Measurements from ENCODE around the gene CDH13.
A peak's percentile ranks its signal among the peaks of the same experiment; 100 is the strongest.

CDH13 gene

GRCh38 chr16:83833921-83834320, 1207.2 kb downstream of the CDH13 start:
- DNase-seq = no peak

DNA sequence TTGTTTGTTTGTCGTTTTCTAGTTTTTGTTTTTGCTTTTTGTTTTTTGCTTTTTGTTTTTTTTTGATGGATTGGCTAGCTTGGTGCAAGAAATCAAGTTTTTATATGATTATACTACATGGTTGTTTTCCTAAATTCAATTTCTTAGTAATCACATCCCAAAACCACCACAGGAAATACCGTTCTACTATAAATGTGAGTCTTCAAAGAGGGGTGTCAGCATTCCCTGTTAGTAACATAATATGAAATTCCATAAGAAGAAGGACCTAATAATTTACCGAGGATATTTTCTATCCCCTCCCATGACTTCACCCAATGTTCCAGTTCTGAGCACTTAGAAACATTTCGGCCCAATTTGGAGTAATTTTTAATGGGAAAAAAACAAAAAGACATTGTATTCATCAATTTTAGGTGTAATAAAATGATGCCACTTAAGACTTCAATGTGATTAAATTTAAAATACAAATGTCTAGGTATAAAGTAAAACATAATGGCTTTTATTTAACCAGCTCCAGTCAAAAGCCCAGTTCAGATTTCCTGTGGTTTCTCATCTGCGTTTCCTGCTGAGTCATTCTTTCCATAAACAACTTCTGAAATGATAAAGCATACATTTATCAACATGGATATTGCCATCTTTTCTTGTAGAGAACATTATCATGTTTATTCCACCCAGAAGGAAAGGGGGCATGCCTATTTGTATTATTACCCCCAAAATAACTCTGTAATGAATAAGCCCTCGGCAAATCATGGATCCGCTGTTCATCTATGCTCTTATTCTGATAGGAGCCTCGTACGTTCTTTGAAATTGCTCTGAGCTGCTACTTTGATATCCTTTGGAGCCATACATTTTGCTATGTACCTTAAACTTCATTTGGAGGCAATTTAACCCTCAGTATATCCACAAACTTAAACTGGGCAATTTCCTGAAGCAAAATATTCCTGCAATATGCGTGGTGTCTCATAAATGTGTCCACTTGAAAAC, 1209.1 kb downstream of the CDH13 start:
- no peak for DNase-seq

GRCh38 chr16:83837566-83837965, 1210.8 kb downstream of the CDH13 start:
- DNase-seq = no peak

DNA sequence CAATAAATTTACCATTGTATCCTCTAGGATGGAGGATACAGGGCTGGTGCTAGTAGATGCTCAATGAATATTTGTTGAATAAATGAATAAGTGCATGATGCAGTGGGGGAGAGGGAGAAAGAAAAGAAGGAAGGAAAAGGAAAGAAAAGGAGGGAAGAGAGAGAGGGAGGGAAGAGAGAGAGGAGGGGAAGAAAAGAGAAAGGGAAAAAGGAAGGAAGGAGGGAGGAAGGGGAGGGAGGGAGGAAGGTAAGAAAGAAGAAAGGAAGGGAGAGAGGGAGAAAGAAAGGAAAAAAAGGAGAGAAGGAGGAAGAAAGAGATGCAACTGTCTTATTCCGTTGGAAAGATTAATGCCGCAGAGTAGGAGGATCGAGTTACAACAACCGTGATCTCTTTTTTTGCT, 1211.4 kb downstream of the CDH13 start:
- DNase-seq = no peak

DNA sequence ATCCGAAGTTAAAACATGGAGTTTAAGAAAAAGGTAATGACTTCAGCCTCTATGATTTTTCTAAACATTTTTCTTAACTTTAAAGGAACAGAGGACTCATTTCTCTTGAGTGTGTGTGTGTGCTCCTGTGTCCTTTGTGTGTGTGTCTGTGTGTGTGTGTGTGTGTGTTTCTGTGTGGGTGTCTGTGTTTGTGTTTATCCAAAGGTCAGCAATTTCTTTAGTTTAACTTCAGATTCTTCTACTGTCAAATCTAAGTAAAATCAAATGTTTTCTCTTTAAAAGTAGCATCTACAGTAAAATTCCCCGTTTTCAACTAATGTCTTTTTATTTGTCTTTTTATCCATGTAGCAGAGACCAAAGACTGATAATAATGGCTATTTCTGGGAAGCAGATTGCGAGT, 1212.8 kb downstream of the CDH13 start:
- no peak for DNase-seq

DNA sequence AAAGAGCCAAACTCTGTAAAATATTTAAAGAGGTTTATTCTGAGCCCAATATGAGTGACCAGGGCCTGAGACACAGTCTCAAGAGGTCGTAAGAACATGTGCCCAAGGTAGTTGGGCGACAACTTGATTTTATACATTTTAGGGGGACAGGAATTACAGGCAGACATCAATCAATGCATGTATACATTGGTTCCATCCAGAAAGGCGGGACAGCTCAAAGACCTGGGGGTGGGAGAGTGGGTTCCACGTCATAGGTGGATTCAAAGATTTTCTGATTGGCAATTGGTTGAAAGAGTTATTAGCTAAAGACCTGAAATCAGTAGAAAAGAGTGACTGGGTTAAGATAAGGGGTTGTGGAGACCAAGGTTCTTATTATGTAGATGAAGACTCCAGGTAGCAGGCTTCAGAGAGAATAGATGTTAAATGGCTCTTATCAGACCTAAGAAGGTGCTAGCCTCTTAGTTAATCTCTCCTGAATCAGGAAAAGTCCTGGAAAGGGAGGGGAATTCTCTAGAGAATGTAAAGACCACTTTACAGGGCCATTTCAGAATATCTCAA, 1213.4 kb downstream of the CDH13 start:
- DNase-seq = no peak

DNA sequence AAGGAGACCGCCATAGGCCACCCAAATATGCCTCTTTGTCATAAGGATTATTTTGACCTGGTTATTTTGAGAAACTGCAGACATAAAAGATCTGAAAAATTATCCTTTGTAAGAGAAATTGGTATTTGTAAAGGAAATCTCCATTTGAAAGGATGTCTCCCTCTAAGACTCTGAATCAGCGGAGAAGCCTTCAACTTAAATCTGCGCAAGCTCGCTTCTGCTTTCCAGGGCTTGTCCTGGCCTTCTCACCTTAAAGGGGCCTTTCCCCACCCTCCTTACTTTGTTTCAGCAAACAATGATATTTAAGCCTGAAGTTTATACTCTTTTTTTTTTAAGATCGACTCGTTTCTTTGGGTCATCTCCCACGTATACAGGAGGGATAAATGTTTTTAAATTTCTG, 1215.5 kb downstream of the CDH13 start:
- DNase-seq = no peak

DNA sequence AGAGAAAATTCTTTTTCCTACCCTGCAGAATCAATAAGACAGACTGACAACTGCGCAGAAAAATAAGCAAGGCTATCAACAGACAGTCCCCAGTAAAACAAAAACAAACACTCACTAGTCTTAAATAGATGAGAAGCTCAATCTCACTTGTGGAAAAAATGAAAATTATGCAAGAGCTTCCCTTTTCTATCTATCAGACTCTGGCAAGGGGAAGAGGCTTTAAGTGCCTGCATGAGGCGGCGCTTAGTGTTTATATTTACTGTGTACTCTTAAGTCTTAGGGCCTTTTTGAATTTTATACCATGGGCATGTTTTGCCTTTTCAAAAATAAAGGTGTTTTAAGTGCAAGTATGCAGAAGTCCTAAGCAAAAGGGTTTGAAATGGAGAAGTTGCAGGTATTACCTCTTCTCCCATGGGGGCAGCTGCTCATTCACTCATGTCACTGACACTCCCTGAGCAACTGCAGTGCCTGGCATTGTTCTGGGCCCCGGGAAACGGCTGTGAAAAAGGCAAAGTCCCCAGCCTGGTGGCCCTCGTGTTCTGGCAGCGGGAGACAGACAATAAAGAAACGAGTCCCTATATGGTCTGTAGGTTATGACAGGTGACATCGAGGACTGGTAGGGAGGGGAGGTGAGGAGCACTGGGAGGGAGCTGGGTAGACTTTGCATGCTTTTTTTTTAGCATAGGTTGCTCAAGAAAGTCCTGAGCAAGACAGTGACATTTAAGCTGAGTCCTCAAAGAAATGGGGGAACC, 1216.2 kb downstream of the CDH13 start:
- no peak for DNase-seq

DNA sequence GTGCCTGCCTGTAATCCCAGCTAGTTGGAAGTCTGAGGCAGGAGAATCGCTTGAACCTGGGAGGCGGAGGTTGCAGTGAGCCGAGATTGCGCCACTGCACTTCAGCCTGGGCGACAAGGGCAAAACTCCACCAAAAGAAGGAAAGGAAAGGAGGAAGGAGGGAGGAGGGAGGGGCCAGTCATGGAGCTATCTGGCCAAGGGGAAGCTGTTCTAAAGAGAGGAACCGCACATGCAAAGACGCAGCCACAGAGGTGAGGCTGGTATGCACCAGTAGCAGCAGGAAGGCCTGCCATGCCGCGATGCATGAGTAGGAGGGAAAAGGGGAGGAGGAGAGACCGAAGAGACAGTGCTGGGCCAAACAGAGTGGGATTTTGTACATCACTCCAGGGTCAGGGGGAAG, 1216.9 kb downstream of the CDH13 start:
- no peak for DNase-seq

DNA sequence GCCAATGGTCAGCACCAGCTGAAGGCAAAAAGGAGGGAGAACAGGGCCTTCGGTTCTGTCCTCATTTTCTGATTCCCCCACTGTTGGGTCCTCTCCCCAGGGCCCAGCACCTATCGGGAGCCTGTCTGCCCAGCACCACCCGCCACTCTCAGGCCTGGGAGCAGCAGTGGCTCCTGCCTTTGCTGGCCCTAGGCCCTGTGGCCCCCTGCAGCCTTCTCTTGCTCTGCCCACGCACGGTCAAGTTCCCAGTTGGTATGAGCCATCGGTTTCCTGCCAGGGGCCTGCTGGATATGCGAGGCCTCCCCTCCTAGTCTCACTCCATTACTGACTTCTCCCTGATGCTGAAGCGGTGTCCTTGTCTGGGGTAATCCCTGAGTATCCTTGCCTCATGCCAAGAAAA, 1218.5 kb downstream of the CDH13 start:
- DNase-seq = no peak

DNA sequence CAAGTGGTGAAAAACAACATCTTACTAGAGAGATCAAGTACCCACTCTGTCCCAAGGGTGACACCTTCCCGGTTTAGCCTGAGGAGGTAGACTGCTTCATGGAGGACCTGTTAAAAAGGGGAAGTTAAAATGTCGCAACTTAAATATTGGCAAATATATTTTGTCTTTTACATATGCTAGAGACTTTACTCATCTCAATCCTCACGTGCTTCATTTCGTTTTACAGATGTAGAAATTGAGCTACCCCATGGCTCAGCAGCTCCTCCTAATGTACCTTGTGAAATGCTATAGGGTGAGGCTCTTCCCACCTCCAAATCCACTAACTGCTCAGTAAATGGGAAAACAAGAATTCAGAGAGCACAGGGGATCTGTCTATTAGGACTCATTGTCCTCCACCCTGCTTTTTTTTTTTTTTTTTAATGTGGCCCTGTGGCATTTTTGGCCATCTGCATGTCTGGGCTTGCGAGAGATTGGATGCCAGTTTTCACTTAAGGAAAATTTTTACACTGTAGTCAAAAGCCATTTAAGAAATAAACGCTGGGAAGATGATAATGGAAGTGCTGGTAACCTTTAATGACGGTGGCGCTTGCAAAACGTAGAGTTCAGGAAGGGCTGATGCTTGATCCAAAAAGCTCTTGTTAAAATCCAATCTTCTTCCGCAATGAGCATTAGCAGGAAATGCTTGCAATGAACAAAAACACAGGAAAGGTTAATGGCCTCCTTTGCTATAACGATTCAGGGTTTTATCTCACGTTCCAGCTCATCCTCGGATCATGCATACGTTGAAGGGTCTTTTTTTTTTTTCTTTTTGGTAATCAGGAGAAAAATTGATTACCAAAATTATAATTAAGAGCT, 1220.8 kb downstream of the CDH13 start:
- no peak for DNase-seq

DNA sequence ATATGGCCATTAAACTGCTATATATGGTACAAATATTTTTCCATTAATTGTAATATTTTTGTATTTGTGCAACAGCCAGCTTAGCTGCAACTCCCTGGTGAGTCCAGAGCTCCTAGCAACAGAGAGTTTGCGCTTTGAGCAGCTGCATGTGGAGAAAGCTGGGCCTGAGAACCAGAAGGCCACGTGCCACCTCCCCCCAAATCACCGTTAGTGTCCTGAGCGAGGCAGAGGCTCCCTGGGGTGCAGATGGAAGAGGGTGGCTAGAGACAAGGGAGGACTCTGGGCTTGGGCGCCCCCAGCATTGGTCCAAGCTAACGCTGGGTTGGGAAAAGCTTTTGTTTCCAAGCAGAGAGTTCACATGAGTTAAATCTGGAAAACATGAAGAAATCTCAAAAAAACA, 1222.7 kb downstream of the CDH13 start:
- peak; percentile 62 for DNase-seq
